ENCODE measurements around the gene RGS12. TPM values are rescaled to one million over a fixed set of nuclear protein-coding genes. Genes with fewer than 3 reads are reported as not detected.
A peak's percentile ranks its signal among the peaks of the same experiment; 100 is the strongest.

Gene RGS12
- total RNA-seq, 2 donors from 2014 or later, result 45.2 to 48.6 TPM

GRCh38 chr4:3329887-3330286 lies 37.1 kb downstream of the RGS12 start:
- Mint-ChIP-seq H3K36me3 (ENCODE audit: low read depth) (peaks cover 3% of the 10 kb centered on the region), H3K27ac (no peak overlapping the region), H3K9me3 (no peaks in the 10 kb centered on the region), H3K27me3 (ENCODE audit: insufficient read depth) (no peaks in the 10 kb centered on the region), H3K4me3 (no peak overlapping the region), H3K4me1 (peaks cover 29% of the 10 kb centered on the region)
- H3K27me3 ChIP-seq (ENCODE audit: control insufficient read depth, insufficient read depth, low read length, poor library complexity, severe bottlenecking), result no peaks in the 10 kb centered on the region
- no peak for TF ChIP-seq CTCF (conservative IDR thresholded peaks at IDR 0.05)
- 91 to 94% methylated on average over 2 to 3 of the region's 3 CpGs for WGBS, 2 experiments (ENCODE audit: insufficient coverage in 1 of 2, insufficient read length in 1 of 2)
- no peaks in the 10 kb centered on the region for H3K9me3 ChIP-seq (ENCODE audit: control insufficient read depth, low read length)
- peak; percentile 7 for DNase-seq
- no peak overlapping the region for H3K4me3 ChIP-seq (ENCODE audit: low read length)
- no peak overlapping the region for H3K27ac ChIP-seq (ENCODE audit: low read depth, low read length)
- no peaks in the 10 kb centered on the region for H3K4me1 ChIP-seq (ENCODE audit: control insufficient read depth, insufficient read depth, low read length)
- no peaks in the 10 kb centered on the region for H3K36me3 ChIP-seq (ENCODE audit: control insufficient read depth, insufficient read depth, low read length)
- H3K9ac ChIP-seq (ENCODE audit: extremely low read depth, low read length, poor library complexity, severe bottlenecking), result no peak overlapping the region

GRCh38 chr4:3330707-3331106 lies 37.9 kb downstream of the RGS12 start:
- Histone ChIP-seq H3K9ac (ENCODE audit: extremely low read depth, low read length, poor library complexity, severe bottlenecking) (no peak overlapping the region), H3K9me3 (ENCODE audit: control insufficient read depth, low read length) (no peaks in the 10 kb centered on the region), H3K4me1 (ENCODE audit: control insufficient read depth, insufficient read depth, low read length) (no peaks in the 10 kb centered on the region), H3K27ac (ENCODE audit: low read depth, low read length) (no peak overlapping the region), H3K27me3 (ENCODE audit: control insufficient read depth, insufficient read depth, low read length, poor library complexity, severe bottlenecking) (no peaks in the 10 kb centered on the region), H3K4me3 (ENCODE audit: low read length) (no peak overlapping the region), H3K36me3 (ENCODE audit: control insufficient read depth, insufficient read depth, low read length) (no peaks in the 10 kb centered on the region)
- Mint-ChIP-seq H3K27me3 (ENCODE audit: insufficient read depth) (no peaks in the 10 kb centered on the region), H3K27ac (no peak overlapping the region), H3K9me3 (no peaks in the 10 kb centered on the region), H3K4me1 (peaks cover 29% of the 10 kb centered on the region), H3K4me3 (no peak overlapping the region), H3K36me3 (ENCODE audit: low read depth) (peaks cover 3% of the 10 kb centered on the region)
- DNase-seq, result peak; percentile 11
- 95 to 100% methylated on average over 3 to 5 of the region's 5 CpGs for WGBS, 2 experiments (ENCODE audit: insufficient coverage in 1 of 2, insufficient read length in 1 of 2)
- TF ChIP-seq CTCF (conservative IDR thresholded peaks at IDR 0.05), result no peak

GRCh38 chr4:3331511-3332394 lies 38.9 kb downstream of the RGS12 start:
- no peak overlapping the region for H3K4me3 ChIP-seq (ENCODE audit: low read length)
- WGBS, 2 experiments (ENCODE audit: insufficient coverage in 1 of 2, insufficient read length in 1 of 2), result 94 to 98% methylated on average over 13 to 23 of the region's 23 CpGs
- Mint-ChIP-seq H3K36me3 (ENCODE audit: low read depth) (peaks cover 3% of the 10 kb centered on the region), H3K9me3 (no peaks in the 10 kb centered on the region), H3K27me3 (ENCODE audit: insufficient read depth) (no peaks in the 10 kb centered on the region), H3K4me1 (peaks cover 29% of the 10 kb centered on the region), H3K27ac (no peak overlapping the region), H3K4me3 (no peak overlapping the region)
- H3K4me1 ChIP-seq (ENCODE audit: control insufficient read depth, insufficient read depth, low read length), result no peaks in the 10 kb centered on the region
- TF ChIP-seq CTCF (conservative IDR thresholded peaks at IDR 0.05), result no peak
- no peaks in the 10 kb centered on the region for H3K9me3 ChIP-seq (ENCODE audit: control insufficient read depth, low read length)
- H3K27ac ChIP-seq (ENCODE audit: low read depth, low read length), result no peak overlapping the region
- H3K27me3 ChIP-seq (ENCODE audit: control insufficient read depth, insufficient read depth, low read length, poor library complexity, severe bottlenecking), result no peaks in the 10 kb centered on the region
- peak; percentile 43 for DNase-seq
- H3K9ac ChIP-seq (ENCODE audit: extremely low read depth, low read length, poor library complexity, severe bottlenecking), result no peak overlapping the region
- no peaks in the 10 kb centered on the region for H3K36me3 ChIP-seq (ENCODE audit: control insufficient read depth, insufficient read depth, low read length)

All from endodermal cell (in vitro differentiated cells).